CD4-positive, alpha-beta T cell treated with Interleukin-15 for 1 hour (primary cell): Measurements from ENCODE around the gene PTPRH.
"Not testable (repeated sequence)": the region's sequence is repeated elsewhere in the genome, so short reads cannot be mapped to it uniquely, and the experiment has no call there.

ENCODE experiments used
- DNase-seq: peaks from one replicate; pipeline ENCODE4 v3.0.0-alpha.2; 2020

The PTPRH gene

GRCh38 chr19:55158423-55158822, 50.9 kb downstream of the PTPRH start:
- no peak for DNase-seq

GRCh38 chr19:55157064-55157908, 52.0 kb downstream of the PTPRH start, which contains the start of gene TNNI3:
TNNI3 (minus strand) TSS chr19:55157732; CDS start chr19:55157589, 143 bp downstream.
- DNase-seq = no peak

- no peak for DNase-seq
Observed at GRCh38 chr19:55156202-55157063, 52.9 kb downstream of the PTPRH start.

- not testable (repeated sequence) for DNase-seq
Observed at GRCh38 chr19:55155784-55156183, 53.5 kb downstream of the PTPRH start.

GRCh38 chr19:55153652-55154264, 55.5 kb downstream of the PTPRH start:
- DNase-seq = no peak

GRCh38 chr19:55152017-55152416, 57.3 kb downstream of the PTPRH start:
- DNase-seq = no peak

- no peak for DNase-seq
Observed at GRCh38 chr19:55149078-55150003, 60.0 kb downstream of the PTPRH start, which contains the start of gene TNNT1. TNNT1 (minus strand) TSS chr19:55149206; CDS start chr19:55147157, 2,049 bp downstream.

GRCh38 chr19:55147545-55148251, 61.6 kb downstream of the PTPRH start:
- DNase-seq = no peak

- no peak for DNase-seq
Observed at GRCh38 chr19:55146705-55147273, 62.5 kb downstream of the PTPRH start.

GRCh38 chr19:55146078-55146704, 63.1 kb downstream of the PTPRH start:
- no peak for DNase-seq

- no peak for DNase-seq
Observed at GRCh38 chr19:55145232-55145631, 64.1 kb downstream of the PTPRH start.

- no peak for DNase-seq
Observed at GRCh38 chr19:55141696-55142095, 67.6 kb downstream of the PTPRH start.

GRCh38 chr19:55137915-55138314, 71.4 kb downstream of the PTPRH start:
- no peak for DNase-seq

- no peak for DNase-seq
Observed at GRCh38 chr19:55136399-55137102, 72.8 kb downstream of the PTPRH start.

GRCh38 chr19:55134736-55135135, 74.6 kb downstream of the PTPRH start:
- DNase-seq = no peak

GRCh38 chr19:55133639-55134444, 75.5 kb downstream of the PTPRH start:
- DNase-seq = no peak

GRCh38 chr19:55132453-55133129, 76.7 kb downstream of the PTPRH start:
- DNase-seq = no peak

GRCh38 chr19:55131421-55131820, 77.9 kb downstream of the PTPRH start:
- DNase-seq = no peak
